ENCODE results near the gene RABGAP1L. TPM values are rescaled to one million over a fixed set of nuclear protein-coding genes. Genes with fewer than 3 reads are reported as not detected.
A peak's percentile ranks its signal among the peaks of the same experiment; 100 is the strongest.

Gene RABGAP1L
- total and polyA plus RNA-seq, 10 of the 15 experiments (the other 5 are each of a cell fraction or from before 2014, with no cell fraction given) = 5.8 to 194 (median 113) TPM

- Histone ChIP-seq H4K20me1 (ENCODE audit: control insufficient read depth, insufficient read depth) (no peaks in the 10 kb centered on the region), H3K79me2 (ENCODE audit: control insufficient read depth, insufficient read depth, low read length) (no peaks in the 10 kb centered on the region), H3K9ac (ENCODE audit: control insufficient read depth, insufficient read depth, low read length) (no peak overlapping the region), H3K4me2 (ENCODE audit: control insufficient read depth, insufficient read depth) (no peak overlapping the region), H3K27me3 (replicated peaks in 1 of 2; ENCODE audit: control insufficient read depth in 2 of 2, insufficient read depth in 2 of 2, low read length in 1 of 2) (no peaks in the 10 kb centered on the region), H3K4me1 (ENCODE audit: control insufficient read depth, insufficient read depth, low read length) (peaks cover 15% of the 10 kb centered on the region; the same call in 1 of the 2 replicates), H3K9me3 (replicated peaks; ENCODE audit: control insufficient read depth, insufficient read depth, low read length) (peaks cover 1% of the 10 kb centered on the region; the same call in 2 of the 3 replicates), H3K27ac (ENCODE audit: control insufficient read depth, insufficient read depth) (no peak overlapping the region), H3K4me3 (no peak overlapping the region), H3K36me3 (ENCODE audit: control insufficient read depth in 2 of 2, insufficient read depth in 2 of 2, low read length in 1 of 2) (no peaks in the 10 kb centered on the region), H2AFZ (ENCODE audit: control insufficient read depth, low read depth, low read length) (no peak overlapping the region)
- DNase-seq (ENCODE audit: low read depth, low spot score) (no peak), FAIRE-seq (no peak), ATAC-seq (no peak)
- 62% methylated on average over 1 of the region's 1 CpG for WGBS (ENCODE audit: insufficient coverage, insufficient replicate concordance, low lambda C conversion rate, missing lambda C conversion rate)
- ChIA-PET POLR2A (no interaction called here), RAD21 (ENCODE audit: unreplicated experiment) (interaction anchor here (1.3 kb wide), 1 partner anchor 71 kb away, joined by 4 read pairs; no protein-coding TSS in a partner anchor), CTCF (interaction anchor here (0.6 to 0.9 kb wide), 3 partner anchors 41 to 131 kb away, joined by 3 to 4 read pairs (median 4); no protein-coding TSS in a partner anchor), SMC1A (ENCODE audit: uncharacterized antibody, unreplicated experiment) (interaction anchor here (2.8 to 4.2 kb wide), 2 partner anchors 23 to 39 kb away, joined by 14 to 16 read pairs; no protein-coding TSS in a partner anchor)
- TF ChIP-seq CBFB (IDR thresholded peaks at IDR 0.05; ENCODE audit: low read depth) (no peak), RBBP5 (conservative IDR thresholded peaks at IDR 0.05) (no peak), IRF4 (IDR thresholded peaks at IDR 0.05; ENCODE audit: low read depth, low read length) (no peak), TCF3 (IDR thresholded peaks at IDR 0.05; ENCODE audit: borderline replicate concordance, insufficient read depth, low read depth, low read length) (no peak)
- intact Hi-C loops (cut with micrococcal nuclease; ENCODE audit: unreplicated experiment) = no loop called here
- in situ Hi-C loops (cut with MboI) = no loop called here
- BruUV-seq (replicated peaks) = no TSS peak
Observed at GRCh38 chr1:174914991-174915390, 755.7 kb downstream of the RABGAP1L start.

DNA sequence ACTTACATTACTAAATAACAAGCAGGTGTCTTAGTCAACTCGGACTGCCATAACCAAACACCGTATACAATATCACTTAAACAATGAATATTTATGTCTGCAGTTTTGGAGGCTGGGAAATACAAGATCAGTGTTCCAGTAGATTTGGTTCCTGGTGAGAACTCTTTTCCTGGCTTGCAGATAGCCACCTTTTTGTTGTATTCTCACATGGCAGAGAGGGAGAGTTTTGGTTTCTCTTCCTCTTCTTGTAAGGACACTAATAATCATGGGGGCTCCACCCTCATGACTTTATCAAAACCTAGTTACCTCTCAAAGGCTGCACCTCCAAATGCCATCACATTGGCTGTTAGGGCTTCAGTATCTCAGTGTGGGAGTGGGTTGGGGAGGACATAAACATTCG is 757.5 kb downstream of the RABGAP1L start:
- Histone ChIP-seq H3K9ac (ENCODE audit: control insufficient read depth, insufficient read depth, low read length) (no peak overlapping the region), H4K20me1 (ENCODE audit: control insufficient read depth, insufficient read depth) (no peaks in the 10 kb centered on the region), H3K79me2 (ENCODE audit: control insufficient read depth, insufficient read depth, low read length) (no peaks in the 10 kb centered on the region), H3K27ac (ENCODE audit: control insufficient read depth, insufficient read depth) (no peak overlapping the region), H2AFZ (ENCODE audit: control insufficient read depth, low read depth, low read length) (peak overlapping the region; percentile 1; the same call in 1 of the 2 replicates), H3K4me3 (no peak overlapping the region), H3K36me3 (ENCODE audit: control insufficient read depth in 2 of 2, insufficient read depth in 2 of 2, low read length in 1 of 2) (no peaks in the 10 kb centered on the region), H3K9me3 (replicated peaks; ENCODE audit: control insufficient read depth, insufficient read depth, low read length) (peaks cover 1% of the 10 kb centered on the region; the same call in 2 of the 3 replicates), H3K4me2 (ENCODE audit: control insufficient read depth, insufficient read depth) (no peak overlapping the region), H3K4me1 (ENCODE audit: control insufficient read depth, insufficient read depth, low read length) (peaks cover 11% of the 10 kb centered on the region; the same call in 1 of the 2 replicates), H3K27me3 (replicated peaks in 1 of 2; ENCODE audit: control insufficient read depth in 2 of 2, insufficient read depth in 2 of 2, low read length in 1 of 2) (no peaks in the 10 kb centered on the region)
- ChIA-PET CTCF (interaction anchor here (1.5 kb wide), 1 partner anchor 66 kb away, joined by 4 read pairs; no protein-coding TSS in a partner anchor), SMC1A (ENCODE audit: uncharacterized antibody, unreplicated experiment) (no interaction called here), RAD21 (ENCODE audit: unreplicated experiment) (interaction anchor here (0.6 to 0.7 kb wide), 2 partner anchors 37 to 62 kb away, joined by 3 read pairs; no protein-coding TSS in a partner anchor), POLR2A (no interaction called here)
- BruUV-seq (replicated peaks) = no TSS peak
- FAIRE-seq = no peak
- ATAC-seq = peak; percentile 76
- in situ Hi-C loops (cut with MboI) (no loop called here), intact Hi-C loops (cut with micrococcal nuclease; ENCODE audit: unreplicated experiment) (no loop called here)
- 98% methylated on average over 3 of the region's 3 CpGs for WGBS (ENCODE audit: insufficient coverage, insufficient replicate concordance, low lambda C conversion rate, missing lambda C conversion rate)
- DNase-seq (ENCODE audit: low read depth, low spot score) = peak; percentile 2
- TF ChIP-seq POLR2AphosphoS5 (IDR thresholded peaks at IDR 0.05; ENCODE audit: low read length) (no peak), NR2C1 (IDR thresholded peaks at IDR 0.05) (no peak), EZH2 (IDR thresholded peaks at IDR 0.05; ENCODE audit: borderline replicate concordance, control insufficient read depth, low read depth, low read length) (no peak), IKZF2 (IDR thresholded peaks at IDR 0.05) (peak; percentile 46 to 56; a peak in 2 of 4 replicates), RB1 (IDR thresholded peaks at IDR 0.05; ENCODE audit: borderline replicate concordance) (no peak), MEF2A (IDR thresholded peaks at IDR 0.05; ENCODE audit: insufficient read depth, low read depth, low read length) (no peak), CHD4 (IDR thresholded peaks at IDR 0.05) (no peak), MYC (IDR thresholded peaks at IDR 0.05; ENCODE audit: insufficient read depth, insufficient read length, insufficient replicate concordance, low read length, severe bottlenecking) (no peak)
- TF ChIP-seq, protein P1, sequence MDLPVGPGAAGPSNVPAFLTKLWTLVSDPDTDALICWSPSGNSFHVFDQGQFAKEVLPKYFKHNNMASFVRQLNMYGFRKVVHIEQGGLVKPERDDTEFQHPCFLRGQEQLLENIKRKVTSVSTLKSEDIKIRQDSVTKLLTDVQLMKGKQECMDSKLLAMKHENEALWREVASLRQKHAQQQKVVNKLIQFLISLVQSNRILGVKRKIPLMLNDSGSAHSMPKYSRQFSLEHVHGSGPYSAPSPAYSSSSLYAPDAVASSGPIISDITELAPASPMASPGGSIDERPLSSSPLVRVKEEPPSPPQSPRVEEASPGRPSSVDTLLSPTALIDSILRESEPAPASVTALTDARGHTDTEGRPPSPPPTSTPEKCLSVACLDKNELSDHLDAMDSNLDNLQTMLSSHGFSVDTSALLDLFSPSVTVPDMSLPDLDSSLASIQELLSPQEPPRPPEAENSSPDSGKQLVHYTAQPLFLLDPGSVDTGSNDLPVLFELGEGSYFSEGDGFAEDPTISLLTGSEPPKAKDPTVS (IDR thresholded peaks at IDR 0.05; ENCODE audit: low read depth, low read length) = no peak
- TF ChIP-seq, protein P2, sequence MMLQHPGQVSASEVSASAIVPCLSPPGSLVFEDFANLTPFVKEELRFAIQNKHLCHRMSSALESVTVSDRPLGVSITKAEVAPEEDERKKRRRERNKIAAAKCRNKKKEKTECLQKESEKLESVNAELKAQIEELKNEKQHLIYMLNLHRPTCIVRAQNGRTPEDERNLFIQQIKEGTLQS (IDR thresholded peaks at IDR 0.05; ENCODE audit: borderline replicate concordance, extremely low read depth, low read depth, low read length) = no peak

Data from GM12878 (cell line).